HepG2 (cell line): ENCODE results near the gene LYSMD1. TPM values are rescaled to one million over a fixed set of nuclear protein-coding genes. Genes with fewer than 3 reads are reported as not detected.
"Not testable (repeated sequence)": the region's sequence is repeated elsewhere in the genome, so short reads cannot be mapped to it uniquely, and the experiment has no call there.

Source experiments
- ATAC-seq: fragments of 200-7000 bp; cut with Tn5 transposase; 3 replicates; pipeline ENCODE4 v1.9.1; 2020; ENCODE audit warnings: mild to moderate bottlenecking, moderate library complexity
- BruUV-seq: library from RNA; stranded (reverse); fragments of 400-500 nt; replicated peaks from 2 replicates; lab custom pipeline; 2021; lab: Mats Ljungman, UMichigan
- CTCF ChIA-PET: fragments of 300-600 bp; formaldehyde crosslinking; extraction: SDS; loops from one replicate; lab custom pipeline; 2021; ENCODE audit warnings: low total read pairs, inconsistent platforms, low intra/inter-chr PET ratio; lab: Yijun Ruan, JAX
- POLR2A ChIA-PET: fragments of 350-600 bp; sonication (Branson Sonifier 250); formaldehyde crosslinking; loops from one replicate; lab custom pipeline; 2020; ENCODE audit warnings: antibody characterized with exemption, inconsistent platforms; lab: Yijun Ruan, JAX
- DNase-seq: peaks from one replicate; pipeline ENCODE4 v3.0.0-alpha.2; 2015; ENCODE audit warnings: low spot score
- FAIRE-seq: peaks from 3 replicates; lab custom pipeline; 2011; peaks lifted over from hg19 to GRCh38; lab: Jason Lieb, UNC
- H2AFZ ChIP-seq: one replicate; pipeline ENCODE4 v1.6.1; 2011; ENCODE audit warnings: low read length, inconsistent platforms
- H3K27ac ChIP-seq: fragments of 300-600 bp; 3 replicates; pipeline ENCODE4 v1.8.0; 2011; ENCODE audit warnings: mixed run types, mild to moderate bottlenecking, mixed read lengths, low read length, inconsistent platforms; ENCODE audit not compliant: insufficient read depth; ENCODE audit errors: extremely low read length
- H3K27me3 ChIP-seq, 2 experiments: fragments of 200-600 bp in 1 of 2; 2 replicates in 1 of 2; 3 replicates in 1 of 2; pipeline versions ENCODE4 v1.6.0 to v1.8.0; 2011; ENCODE audit warnings: low read length in 2 of 2, mild to moderate bottlenecking in 2 of 2, moderate library complexity in 2 of 2, inconsistent platforms in 1 of 2; ENCODE audit not compliant: insufficient read depth in 2 of 2, control insufficient read depth in 1 of 2
- H3K36me3 ChIP-seq, 2 experiments: fragments of 200-600 bp in 1 of 2; replicated peaks in 1 of 2; 2 replicates in 1 of 2; 3 replicates in 1 of 2; pipeline versions ENCODE4 v1.5.1 to v1.8.0; 2011; ENCODE audit warnings: low read length in 2 of 2, inconsistent platforms in 1 of 2; ENCODE audit not compliant: insufficient read depth in 2 of 2, control insufficient read depth in 1 of 2
- H3K4me1 ChIP-seq: 2 replicates; pipeline ENCODE4 v1.5.1; 2012; ENCODE audit warnings: low read length, inconsistent platforms; ENCODE audit not compliant: insufficient read depth
- H3K4me2 ChIP-seq: 2 replicates; pipeline ENCODE4 v1.6.0; 2011; ENCODE audit warnings: low read depth, low read length, inconsistent platforms
- H3K4me3 ChIP-seq, 3 experiments: fragments of 200-600 bp in 1 of 3; sonication (generic), shearing (Covaris generic) in 1 of 3; replicated peaks in 1 of 3; 2 replicates each; pipeline ENCODE4 v1.5.1; 2011 to 2016; ENCODE audit warnings: low read length in 3 of 3, inconsistent platforms in 2 of 3, low read depth in 2 of 3, mild to moderate bottlenecking in 2 of 3, control low read depth in 1 of 3, mixed read lengths in 1 of 3; ENCODE audit not compliant: insufficient read depth in 1 of 3
- H3K79me2 ChIP-seq: one replicate; pipeline ENCODE4 v1.6.1; 2011; ENCODE audit warnings: low read length, inconsistent platforms; ENCODE audit not compliant: insufficient read depth
- H3K9ac ChIP-seq: 2 replicates; pipeline ENCODE4 v1.6.0; 2011; ENCODE audit warnings: mild to moderate bottlenecking, low read depth, low read length, inconsistent platforms; ENCODE audit not compliant: insufficient read depth
- H3K9me3 ChIP-seq: 2 replicates; pipeline ENCODE4 v1.5.1; 2012; ENCODE audit warnings: mild to moderate bottlenecking, low read length
- H4K20me1 ChIP-seq: 2 replicates; pipeline ENCODE4 v1.6.0; 2011; ENCODE audit warnings: inconsistent platforms, mild to moderate bottlenecking, low read length, moderate library complexity; ENCODE audit not compliant: insufficient read depth
- CEBPB ChIP-seq: IDR thresholded peaks from 2 replicates; pipeline ENCODE4 v1.6.1; 2011; ENCODE audit warnings: low read depth, low read length, improper control_type of control experiment, borderline replicate concordance
- EP300 ChIP-seq, 3 experiments: sonication (generic) in 1 of 3; formaldehyde crosslinking in 1 of 3; IDR thresholded peaks; 2 replicates each; pipeline versions ENCODE4 v1.5.1 to v1.6.1; 2011 to 2020; ENCODE audit warnings: low read depth in 2 of 3, low read length in 2 of 3, borderline replicate concordance in 1 of 3, improper control_type of control experiment in 1 of 3, mild to moderate bottlenecking in 1 of 3, missing genetic modification reagents in 1 of 3, moderate library complexity in 1 of 3
- FOXA1 ChIP-seq, 2 experiments: fragments of 450-650 bp in 1 of 2; sonication (generic) in 1 of 2; formaldehyde crosslinking in 1 of 2; IDR thresholded peaks; 2 replicates each; pipeline versions ENCODE4 v1.4.0 to v1.6.1; 2016 to 2020; ENCODE audit warnings: missing genetic modification reagents in 1 of 2
- GATAD2A ChIP-seq: IDR thresholded peaks from 2 replicates; pipeline ENCODE4 v1.6.1; 2016
- HNF4G ChIP-seq, 2 experiments: sonication (generic) in 1 of 2; formaldehyde crosslinking in 1 of 2; IDR thresholded peaks; 2 replicates each; pipeline versions ENCODE4 v1.4.0 to v1.6.1; 2011 to 2020; ENCODE audit warnings: borderline replicate concordance in 2 of 2, low read depth in 2 of 2, mild to moderate bottlenecking in 2 of 2, low read length in 1 of 2, missing genetic modification reagents in 1 of 2, moderate library complexity in 1 of 2
- PRDM10 ChIP-seq: sonication (generic); formaldehyde crosslinking; IDR thresholded peaks from 2 replicates; pipeline ENCODE4 v1.4.0; 2020; ENCODE audit warnings: low read depth, missing genetic modification reagents
- RARA ChIP-seq: IDR thresholded peaks from 2 replicates; pipeline ENCODE4 v1.6.1; 2016; ENCODE audit warnings: missing genetic modification reagents, missing compliant biosample characterization
- SAP130 ChIP-seq: IDR thresholded peaks from 2 replicates; pipeline ENCODE4 v1.6.1; 2016; ENCODE audit warnings: low read depth
- TEAD3 ChIP-seq: optimal IDR thresholded peaks from 2 replicates; pipeline ENCODE3; 2016; ENCODE audit warnings: borderline replicate concordance
- ZNF383 ChIP-seq: sonication (generic); formaldehyde crosslinking; IDR thresholded peaks from 2 replicates; pipeline ENCODE4 v1.4.0; 2020; ENCODE audit warnings: missing genetic modification reagents, mild to moderate bottlenecking, borderline replicate concordance
- ZNF777 ChIP-seq: sonication (generic); formaldehyde crosslinking; IDR thresholded peaks from 2 replicates; pipeline ENCODE4 v1.4.0; 2020; ENCODE audit warnings: missing genetic modification reagents
- WGBS: methylation state at CpG from one replicate; pipeline ENCODE4 v1.1.6; 2017; ENCODE audit warnings: low lambda C conversion rate; 5-methylcytosine and 5-hydroxymethylcytosine counted together
- in situ Hi-C: cut with HindIII; loops from 2 replicates; pipeline ENCODE4 v1.10.0; 2017; ENCODE audit warnings: low pct_unique_long_range_greater_than_20kb; ENCODE audit not compliant: extremely low pct_ligation_motif_present
- intact Hi-C: fragments of 100-400 bp; cut with micrococcal nuclease; formaldehyde crosslinking; loops from one replicate; pipeline ENCODE4 v1.10.0; 2022; ENCODE audit not compliant: unreplicated experiment
- polyA plus RNA-seq, 8 experiments: library from polyadenylated mRNA; depleted of rRNA in 3 of 8; stranded (reverse) in 7 of 8; unstranded in 1 of 8; fragments of >200 nt; fragmentation: Illumina TruSeq in 4 of 8; extraction: Trizol in 4 of 8; gene quantifications; 2 replicates each; pipeline versions ENCODE4 v1.2.1 to v1.2.3, GENCODE V29; 2011 to 2016; ENCODE audit warnings: low read depth in 4 of 8, missing spikeins in 1 of 8, mixed read lengths in 1 of 8; ENCODE audit not compliant: insufficient read depth in 1 of 8
- total RNA-seq, 5 experiments: library from RNA; depleted of rRNA; stranded (reverse); fragments of >200 nt; fragmentation: Illumina TruSeq; extraction: Trizol; gene quantifications; 2 replicates each; pipeline ENCODE4 v1.2.3, GENCODE V29; 2016; ENCODE audit warnings: low read depth in 1 of 5
- TF ChIP-seq, protein P1 (sequence below): sonication (generic); formaldehyde crosslinking; IDR thresholded peaks from 2 replicates; pipeline ENCODE4 v1.9.0; 2021; ENCODE audit warnings: missing genetic modification reagents, mild to moderate bottlenecking, borderline replicate concordance

Gene LYSMD1
- total and polyA plus RNA-seq, 2 of the 13 experiments (the other 11 are each of a cell fraction or from before 2014, with no cell fraction given) = 3.8 to 4.8 TPM

- TF ChIP-seq CEBPB (peak; percentile 52; the same call in 1 of the 2 replicates), EP300 (IDR thresholded peaks at IDR 0.05; ENCODE audit: low read depth in 2 of 2, low read length in 2 of 2) (0 out of 4 replicates have a peak, but pooled peaks of 1 of the 2 experiments have one; percentile 20), SAP130 (CRISPR knock-in tag) (peak; percentile 20; the same call in 1 of the 2 replicates), RARA (CRISPR knock-in tag) (0 out of 2 replicates have a peak, but pooled peaks have one; percentile 13), GATAD2A (CRISPR knock-in tag) (peak; percentile 32; the same call in 1 of the 2 replicates), TEAD3 (CRISPR knock-in tag) (peak; percentile 97), PRDM10 (CRISPR knock-in tag) (peak; percentile 70; the same call in 1 of the 2 replicates), FOXA1 (CRISPR knock-in tag; IDR thresholded peaks at IDR 0.05) (0 out of 2 replicates have a peak, but pooled peaks have one; percentile 18)
- TF ChIP-seq EP300 (CRISPR knock-in tag; IDR thresholded peaks at IDR 0.05; ENCODE audit: borderline replicate concordance); FOXA1 (IDR thresholded peaks at IDR 0.05): not testable (repeated sequence)
Observed at GRCh38 chr1:151194894-151195594, 29.3 kb upstream of the LYSMD1 start (continued).

DNA sequence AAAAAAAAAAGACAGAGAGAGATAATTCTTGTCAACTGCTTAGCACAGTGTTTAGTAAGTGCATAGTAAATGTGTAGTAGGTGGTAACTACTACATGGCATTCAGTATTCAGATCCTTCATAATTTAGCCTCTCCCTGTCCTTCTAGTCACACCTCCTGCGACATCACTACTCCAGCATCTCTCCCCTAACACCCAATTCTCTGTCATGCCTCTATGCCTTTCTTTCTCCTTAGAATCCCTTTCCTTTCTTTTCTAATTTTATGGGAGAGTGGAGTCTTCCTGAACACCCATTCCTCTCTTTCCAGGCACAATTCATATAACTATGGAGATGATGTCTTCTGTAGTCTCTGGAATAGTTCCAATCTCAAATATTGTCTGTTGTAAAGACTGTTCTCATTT, 28.2 kb upstream of the LYSMD1 start:
- H4K20me1 ChIP-seq = no peaks in the 10 kb centered on the region
- no peak overlapping the region for H3K4me3 ChIP-seq
- H3K9me3 ChIP-seq = no peaks in the 10 kb centered on the region
- ATAC-seq = no peak
- 40% methylated on average over 1 of the region's 1 CpG for WGBS
- no peak overlapping the region for H3K4me2 ChIP-seq
- intact Hi-C loops (no loop called here), in situ Hi-C loops (no loop called here)
- peaks cover 36% of the 10 kb centered on the region for H3K4me1 ChIP-seq
- POLR2A ChIA-PET = no interaction called here
- DNase-seq = no peak
- H3K27me3 ChIP-seq = no peaks in the 10 kb centered on the region; a peak in 1 of 5 replicates
- CTCF ChIA-PET = no interaction called here
- H2AFZ ChIP-seq = no peak overlapping the region
- H3K9ac ChIP-seq = no peak overlapping the region
- no peak overlapping the region for H3K27ac ChIP-seq
- no TSS peak for BruUV-seq
- TF ChIP-seq HNF4G (IDR thresholded peaks at IDR 0.05; ENCODE audit: borderline replicate concordance, low read depth, low read length) = no peak
- no peak for TF ChIP-seq HNF4G (CRISPR knock-in tag; IDR thresholded peaks at IDR 0.05; ENCODE audit: borderline replicate concordance, low read depth)
- TF ChIP-seq ZNF383 = no peak
- TF ChIP-seq ZNF777 (CRISPR knock-in tag) = no peak
- TF ChIP-seq, protein P1, sequence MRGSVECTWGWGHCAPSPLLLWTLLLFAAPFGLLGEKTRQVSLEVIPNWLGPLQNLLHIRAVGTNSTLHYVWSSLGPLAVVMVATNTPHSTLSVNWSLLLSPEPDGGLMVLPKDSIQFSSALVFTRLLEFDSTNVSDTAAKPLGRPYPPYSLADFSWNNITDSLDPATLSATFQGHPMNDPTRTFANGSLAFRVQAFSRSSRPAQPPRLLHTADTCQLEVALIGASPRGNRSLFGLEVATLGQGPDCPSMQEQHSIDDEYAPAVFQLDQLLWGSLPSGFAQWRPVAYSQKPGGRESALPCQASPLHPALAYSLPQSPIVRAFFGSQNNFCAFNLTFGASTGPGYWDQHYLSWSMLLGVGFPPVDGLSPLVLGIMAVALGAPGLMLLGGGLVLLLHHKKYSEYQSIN (CRISPR knock-in tag) = no peak
- no peak for FAIRE-seq
- peaks cover 11% of the 10 kb centered on the region for H3K79me2 ChIP-seq
- H3K36me3 ChIP-seq = no peaks in the 10 kb centered on the region
